ENCODE measurements around the gene ASB16.

DNA sequence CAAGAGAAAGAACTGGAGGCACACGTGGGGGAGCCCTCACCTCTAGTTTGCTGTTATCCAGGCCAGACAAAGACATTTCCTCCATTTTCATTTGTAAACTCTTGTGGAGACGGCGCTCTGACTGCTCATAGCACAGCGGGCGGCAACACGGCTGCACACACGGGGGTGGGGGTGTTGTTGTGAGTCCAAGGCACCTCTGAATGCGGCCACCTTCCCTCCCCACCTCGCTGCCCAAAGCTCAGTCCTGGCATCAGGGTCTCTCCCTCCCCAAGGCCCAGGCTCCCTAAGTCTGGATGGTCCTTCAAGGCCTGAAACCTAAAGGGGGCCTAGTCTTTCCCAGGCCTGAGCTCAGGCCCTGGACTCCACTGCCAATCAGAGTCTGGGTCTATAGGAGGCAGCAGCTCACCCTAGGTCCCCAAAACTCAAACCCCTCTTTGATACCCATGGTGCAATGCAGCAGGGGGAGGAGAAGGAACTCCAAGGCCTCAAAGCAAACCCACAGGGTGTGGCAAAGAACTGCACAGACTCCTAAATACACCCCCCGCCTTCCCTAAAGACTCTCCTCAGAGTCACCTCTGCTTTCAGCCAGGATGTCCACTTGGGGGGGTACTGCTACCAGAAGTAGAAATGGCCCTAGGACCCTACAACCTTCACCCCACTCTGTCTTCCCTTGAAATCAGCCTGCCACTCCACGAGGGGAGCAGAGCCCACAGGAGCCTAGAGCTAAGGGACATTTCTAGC, 27.6 kb downstream of the ASB16 start:
- TF ChIP-seq JUND (IDR thresholded peaks at IDR 0.05): no peak
- TF ChIP-seq, protein P1, sequence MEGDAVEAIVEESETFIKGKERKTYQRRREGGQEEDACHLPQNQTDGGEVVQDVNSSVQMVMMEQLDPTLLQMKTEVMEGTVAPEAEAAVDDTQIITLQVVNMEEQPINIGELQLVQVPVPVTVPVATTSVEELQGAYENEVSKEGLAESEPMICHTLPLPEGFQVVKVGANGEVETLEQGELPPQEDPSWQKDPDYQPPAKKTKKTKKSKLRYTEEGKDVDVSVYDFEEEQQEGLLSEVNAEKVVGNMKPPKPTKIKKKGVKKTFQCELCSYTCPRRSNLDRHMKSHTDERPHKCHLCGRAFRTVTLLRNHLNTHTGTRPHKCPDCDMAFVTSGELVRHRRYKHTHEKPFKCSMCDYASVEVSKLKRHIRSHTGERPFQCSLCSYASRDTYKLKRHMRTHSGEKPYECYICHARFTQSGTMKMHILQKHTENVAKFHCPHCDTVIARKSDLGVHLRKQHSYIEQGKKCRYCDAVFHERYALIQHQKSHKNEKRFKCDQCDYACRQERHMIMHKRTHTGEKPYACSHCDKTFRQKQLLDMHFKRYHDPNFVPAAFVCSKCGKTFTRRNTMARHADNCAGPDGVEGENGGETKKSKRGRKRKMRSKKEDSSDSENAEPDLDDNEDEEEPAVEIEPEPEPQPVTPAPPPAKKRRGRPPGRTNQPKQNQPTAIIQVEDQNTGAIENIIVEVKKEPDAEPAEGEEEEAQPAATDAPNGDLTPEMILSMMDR (IDR thresholded peaks at IDR 0.05; ENCODE audit: low read depth, low read length, missing input control): no peak
- no peak for TF ChIP-seq EGR1 (IDR thresholded peaks at IDR 0.05; ENCODE audit: low read depth in 2 of 2)
- TF ChIP-seq RXRA (IDR thresholded peaks at IDR 0.05): no peak

Measured in liver (tissue), 3 donors.